Endothelial cell of umbilical vein (primary cell): Measurements from ENCODE around the gene SLC39A5. TPM values are rescaled to one million over a fixed set of nuclear protein-coding genes. Genes with fewer than 3 reads are reported as not detected.

Source experiments
- BruUV-seq: library from RNA; stranded (reverse); fragments of 400-500 nt; replicated peaks from 2 replicates; lab custom pipeline; 2021; lab: Mats Ljungman, UMichigan
- CTCF ChIA-PET: fragments of 300-600, 350-600 bp; sonication (Branson Sonifier 250); formaldehyde crosslinking; loops from one replicate; lab custom pipeline; 2021; ENCODE audit warnings: antibody characterized with exemption, inconsistent platforms; lab: Charles Lee
- POLR2A ChIA-PET: fragments of 300-600, 350-600 bp; sonication (Branson Sonifier 250); formaldehyde crosslinking; loops from one replicate; lab custom pipeline; 2021; ENCODE audit warnings: antibody characterized with exemption, inconsistent platforms; lab: Charles Lee
- DNase-seq: peaks from one replicate; pipeline ENCODE4 v3.0.0-alpha.2; 2011; ENCODE audit warnings: low read depth, low spot score
- FAIRE-seq: peaks from 2 replicates; lab custom pipeline; 2011; peaks lifted over from hg19 to GRCh38; lab: Jason Lieb, UNC
- H2AFZ ChIP-seq: 2 replicates; pipeline ENCODE4 v1.6.0; 2012; ENCODE audit warnings: low read depth, low read length, control low read depth, inconsistent platforms
- H3K27ac ChIP-seq: 2 replicates; pipeline ENCODE4 v1.5.1; 2011; ENCODE audit warnings: low read depth, mild to moderate bottlenecking, control low read depth, low read length, moderate library complexity; ENCODE audit not compliant: insufficient read depth
- H3K27me3 ChIP-seq, 2 experiments: 2 replicates each; pipeline versions ENCODE4 v1.6.0 to v1.6.1; 2011; ENCODE audit warnings: low read length in 2 of 2, mixed read lengths in 1 of 2; ENCODE audit not compliant: control insufficient read depth in 2 of 2, insufficient read depth in 2 of 2
- H3K36me3 ChIP-seq, 2 experiments: 2 replicates in 1 of 2; 3 replicates in 1 of 2; pipeline ENCODE4 v1.5.1; 2011; ENCODE audit warnings: low read length in 2 of 2, mild to moderate bottlenecking in 1 of 2, moderate library complexity in 1 of 2; ENCODE audit not compliant: control insufficient read depth in 2 of 2, insufficient read depth in 2 of 2; ENCODE audit errors: extremely low read depth in 1 of 2
- H3K4me1 ChIP-seq: 3 replicates; pipeline ENCODE4 v1.5.1; 2011; ENCODE audit warnings: mild to moderate bottlenecking, low read length; ENCODE audit not compliant: control insufficient read depth, insufficient read depth; ENCODE audit errors: extremely low read depth
- H3K4me2 ChIP-seq: 2 replicates; pipeline ENCODE4 v1.6.1; 2011; ENCODE audit warnings: low read length, control low read depth, mixed read lengths; ENCODE audit not compliant: insufficient read depth
- H3K4me3 ChIP-seq, 3 experiments: fragments of 200-600 bp in 1 of 3; sonication (generic), shearing (Covaris generic) in 1 of 3; replicated peaks in 1 of 3; 2 replicates each; pipeline ENCODE4 v1.5.1; 2011 to 2016; ENCODE audit warnings: control low read depth in 3 of 3, low read length in 3 of 3, mild to moderate bottlenecking in 2 of 3, inconsistent platforms in 1 of 3, low read depth in 1 of 3, moderate library complexity in 1 of 3; ENCODE audit not compliant: insufficient read depth in 1 of 3
- H3K79me2 ChIP-seq: 2 replicates; pipeline ENCODE4 v1.6.0; 2012; ENCODE audit warnings: low read length, inconsistent platforms; ENCODE audit not compliant: control insufficient read depth, insufficient read depth
- H3K9ac ChIP-seq: replicated peaks from 2 replicates; pipeline ENCODE3; 2011; ENCODE audit warnings: low read length, control low read depth; ENCODE audit not compliant: insufficient read depth; ENCODE audit errors: extremely low read depth
- H3K9me1 ChIP-seq: replicated peaks from 3 replicates; pipeline ENCODE4 v1.6.0; 2011; ENCODE audit warnings: mild to moderate bottlenecking, low read length; ENCODE audit not compliant: control insufficient read depth, insufficient read depth; ENCODE audit errors: extremely low read depth
- H3K9me3 ChIP-seq: replicated peaks from 2 replicates; pipeline ENCODE4 v1.5.1; 2012; ENCODE audit warnings: low read length, inconsistent platforms; ENCODE audit not compliant: control insufficient read depth, insufficient read depth
- H4K20me1 ChIP-seq: replicated peaks from 2 replicates; pipeline ENCODE3; 2011; ENCODE audit warnings: mild to moderate bottlenecking, low read length; ENCODE audit not compliant: control insufficient read depth, insufficient read depth; ENCODE audit errors: extremely low read depth
- EZH2 ChIP-seq: IDR thresholded peaks from 2 replicates; pipeline ENCODE4 v1.6.1; 2012; ENCODE audit warnings: borderline replicate concordance, low read depth, mild to moderate bottlenecking, moderate library complexity, low read length, inconsistent platforms; ENCODE audit not compliant: severe bottlenecking
- FOS ChIP-seq: IDR thresholded peaks from 2 replicates; pipeline ENCODE4 v1.6.1; 2011; ENCODE audit warnings: mild to moderate bottlenecking, low read length, moderate library complexity, borderline replicate concordance; ENCODE audit not compliant: insufficient read depth
- GATA2 ChIP-seq: IDR thresholded peaks from 2 replicates; pipeline ENCODE4 v1.7.0; 2011; ENCODE audit warnings: low read depth, mild to moderate bottlenecking, moderate library complexity, mixed read lengths, low read length; ENCODE audit not compliant: insufficient read length, insufficient read depth
- JUN ChIP-seq: IDR thresholded peaks from 2 replicates; pipeline ENCODE4 v1.6.1; 2011; ENCODE audit warnings: borderline replicate concordance, low read depth; ENCODE audit not compliant: insufficient read length, insufficient read depth
- MYC ChIP-seq: IDR thresholded peaks from one replicate; pipeline ENCODE4 v1.6.1; 2011; ENCODE audit warnings: mild to moderate bottlenecking, low read depth, low read length
- POLR2A ChIP-seq: IDR thresholded peaks from 2 replicates; pipeline ENCODE4 v1.6.1; 2012; ENCODE audit warnings: low read depth, mild to moderate bottlenecking, control low read depth, low read length
- POLR2AphosphoS5 ChIP-seq: IDR thresholded peaks from 2 replicates; pipeline ENCODE4 v1.6.1; 2012; ENCODE audit warnings: low read depth, mild to moderate bottlenecking, control low read depth, low read length, moderate library complexity; ENCODE audit not compliant: insufficient read depth
- dilution Hi-C: fragments of 300-500 bp; cut with MboI; formaldehyde crosslinking; loops from one replicate; pipeline ENCODE4 v1.15.0; 2019; ENCODE audit warnings: low sequenced_read_pairs; ENCODE audit not compliant: extremely low pct_ligation_motif_present
- intact Hi-C: fragments of 100-400 bp; cut with micrococcal nuclease; formaldehyde crosslinking; loops from one replicate; pipeline ENCODE4 v1.10.0; 2022
- polyA plus RNA-seq, 4 experiments: library from polyadenylated mRNA; depleted of rRNA in 3 of 4; stranded (reverse) in 3 of 4; unstranded in 1 of 4; fragments of >200 nt; gene quantifications; 2 replicates each; pipeline versions ENCODE4 v1.2.1 to v1.2.3, GENCODE V29; 2011 to 2012; ENCODE audit warnings: missing spikeins in 1 of 4
- total RNA-seq: library from RNA; stranded (reverse); gene quantifications from 2 replicates; pipeline ENCODE4 v1.2.3, GENCODE V29; 2021
- TF ChIP-seq, protein P1 (sequence below): IDR thresholded peaks from 2 replicates; pipeline ENCODE4 v1.6.1; 2011; ENCODE audit not compliant: insufficient read depth, insufficient read length
- TF ChIP-seq, protein P2 (sequence below), 2 donors: IDR thresholded peaks; 1 replicate in 1 of 2; 2 replicates in 1 of 2; pipeline ENCODE4 v1.5.1; 2011; ENCODE audit warnings: low read length in 2 of 2, mild to moderate bottlenecking in 2 of 2, moderate library complexity in 2 of 2, control low read depth in 1 of 2, inconsistent platforms in 1 of 2, low read depth in 1 of 2; ENCODE audit not compliant: insufficient read depth in 1 of 2; ENCODE audit errors: extremely low read depth in 1 of 2

Gene SLC39A5
- total and polyA plus RNA-seq, 2 donors (not counting 3 experiments of a cell fraction or from before 2014, with no cell fraction given) = 0.10 TPM; not detected in 1

DNA sequence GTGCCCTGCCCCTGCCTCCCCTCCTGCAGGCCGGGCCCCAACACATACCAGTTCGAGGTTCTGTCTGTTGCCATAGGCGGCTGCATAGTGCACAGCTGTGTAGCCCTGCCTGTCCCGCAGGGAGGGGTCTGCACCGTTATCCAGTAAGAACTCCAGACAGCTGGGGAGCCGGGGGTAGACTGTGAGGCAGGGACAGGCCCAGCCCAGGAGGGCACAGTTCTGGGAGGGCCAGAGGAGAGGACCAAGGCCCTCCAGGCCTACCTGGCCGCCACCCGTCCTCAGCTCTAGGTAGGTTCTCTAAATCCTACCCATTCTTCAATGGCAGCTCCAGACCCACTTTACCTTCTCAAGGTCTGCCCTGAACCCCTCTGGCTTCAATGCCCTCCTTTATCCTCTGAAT lies 18.9 kb downstream of the SLC39A5 start:
- CTCF ChIA-PET = interaction anchor here (2.8 kb wide), 1 partner anchor 10 kb away, joined by 11 read pairs; the partner anchor contains the start of gene ANKRD52

More for the DNA sequence above, 18.9 kb downstream of the SLC39A5 start:
- no TSS peak for BruUV-seq
- Histone ChIP-seq H2AFZ (no peak overlapping the region), H3K36me3 (peaks cover 35 to 67% of the 10 kb centered on the region in 2 experiments), H3K9me1 (no peaks in the 10 kb centered on the region), H3K4me3 (no peak overlapping the region), H3K4me1 (no peaks in the 10 kb centered on the region), H3K9ac (no peak overlapping the region), H3K9me3 (no peaks in the 10 kb centered on the region), H3K79me2 (no peaks in the 10 kb centered on the region), H4K20me1 (no peaks in the 10 kb centered on the region), H3K27me3 (no peaks in the 10 kb centered on the region), H3K4me2 (no peak overlapping the region), H3K27ac (no peak overlapping the region)
- dilution Hi-C loops = no loop called here
- DNase-seq = no peak
- FAIRE-seq = no peak
- intact Hi-C loops = no loop called here
- TF ChIP-seq JUN = no peak
- no peak for TF ChIP-seq POLR2AphosphoS5
- no peak for TF ChIP-seq GATA2
- TF ChIP-seq FOS = no peak
- TF ChIP-seq, protein P1, sequence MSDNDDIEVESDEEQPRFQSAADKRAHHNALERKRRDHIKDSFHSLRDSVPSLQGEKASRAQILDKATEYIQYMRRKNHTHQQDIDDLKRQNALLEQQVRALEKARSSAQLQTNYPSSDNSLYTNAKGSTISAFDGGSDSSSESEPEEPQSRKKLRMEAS = no peak
- no peak for TF ChIP-seq EZH2
- TF ChIP-seq MYC = no peak
- no peak for TF ChIP-seq POLR2A
- TF ChIP-seq, protein P2, sequence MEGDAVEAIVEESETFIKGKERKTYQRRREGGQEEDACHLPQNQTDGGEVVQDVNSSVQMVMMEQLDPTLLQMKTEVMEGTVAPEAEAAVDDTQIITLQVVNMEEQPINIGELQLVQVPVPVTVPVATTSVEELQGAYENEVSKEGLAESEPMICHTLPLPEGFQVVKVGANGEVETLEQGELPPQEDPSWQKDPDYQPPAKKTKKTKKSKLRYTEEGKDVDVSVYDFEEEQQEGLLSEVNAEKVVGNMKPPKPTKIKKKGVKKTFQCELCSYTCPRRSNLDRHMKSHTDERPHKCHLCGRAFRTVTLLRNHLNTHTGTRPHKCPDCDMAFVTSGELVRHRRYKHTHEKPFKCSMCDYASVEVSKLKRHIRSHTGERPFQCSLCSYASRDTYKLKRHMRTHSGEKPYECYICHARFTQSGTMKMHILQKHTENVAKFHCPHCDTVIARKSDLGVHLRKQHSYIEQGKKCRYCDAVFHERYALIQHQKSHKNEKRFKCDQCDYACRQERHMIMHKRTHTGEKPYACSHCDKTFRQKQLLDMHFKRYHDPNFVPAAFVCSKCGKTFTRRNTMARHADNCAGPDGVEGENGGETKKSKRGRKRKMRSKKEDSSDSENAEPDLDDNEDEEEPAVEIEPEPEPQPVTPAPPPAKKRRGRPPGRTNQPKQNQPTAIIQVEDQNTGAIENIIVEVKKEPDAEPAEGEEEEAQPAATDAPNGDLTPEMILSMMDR (IDR thresholded peaks at IDR 0.05; ENCODE audit: extremely low read depth in 1 of 2, insufficient read depth in 1 of 2, low read depth in 1 of 2, low read length in 2 of 2) = no peak
- POLR2A ChIA-PET = no interaction called here
